NCI-H1694 (cell line): ENCODE measurements around the gene FZD4.
A peak's percentile ranks its signal among the peaks of the same experiment; 100 is the strongest.
"Not testable (repeated sequence)": the region's sequence is repeated elsewhere in the genome, so short reads cannot be mapped to it uniquely, and the experiment has no call there.

Source experiments
- DNase-seq: peaks from one replicate; lab custom pipeline; 2025; lab: John Stamatoyannopoulos, UW

The FZD4 gene

GRCh38 chr11:86938203-86938899, 16.8 kb downstream of the FZD4 start:
- DNase-seq: no peak

DNA sequence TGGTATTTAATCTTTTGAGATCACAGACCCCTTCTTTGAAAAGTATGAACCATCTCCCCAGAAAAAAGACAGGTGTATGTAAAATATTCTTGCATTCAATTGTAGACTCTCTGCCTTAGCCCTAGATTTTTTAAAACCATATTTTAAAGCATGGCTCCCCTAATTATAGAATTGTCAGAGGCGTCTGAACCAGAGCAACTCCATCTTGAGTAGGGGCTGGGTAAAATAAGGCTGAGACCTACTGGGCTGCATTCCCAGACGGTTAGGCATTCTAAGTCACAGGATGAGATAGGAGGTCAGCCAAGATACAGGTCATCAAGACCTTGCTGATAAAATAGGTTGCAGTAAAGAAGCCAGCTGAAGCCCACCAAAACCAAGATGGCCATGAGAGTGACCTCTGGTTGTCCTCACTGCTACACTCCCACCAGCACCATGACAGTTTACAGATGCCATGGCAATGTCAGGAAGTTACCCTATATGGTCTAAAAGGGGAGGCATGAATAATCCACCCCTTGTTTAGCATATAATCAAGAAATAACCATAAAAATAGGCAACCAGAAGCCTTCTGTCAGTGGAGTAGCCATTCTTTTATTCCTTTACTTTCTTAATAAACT, 17.9 kb downstream of the FZD4 start:
- DNase-seq: not testable (repeated sequence)

DNA sequence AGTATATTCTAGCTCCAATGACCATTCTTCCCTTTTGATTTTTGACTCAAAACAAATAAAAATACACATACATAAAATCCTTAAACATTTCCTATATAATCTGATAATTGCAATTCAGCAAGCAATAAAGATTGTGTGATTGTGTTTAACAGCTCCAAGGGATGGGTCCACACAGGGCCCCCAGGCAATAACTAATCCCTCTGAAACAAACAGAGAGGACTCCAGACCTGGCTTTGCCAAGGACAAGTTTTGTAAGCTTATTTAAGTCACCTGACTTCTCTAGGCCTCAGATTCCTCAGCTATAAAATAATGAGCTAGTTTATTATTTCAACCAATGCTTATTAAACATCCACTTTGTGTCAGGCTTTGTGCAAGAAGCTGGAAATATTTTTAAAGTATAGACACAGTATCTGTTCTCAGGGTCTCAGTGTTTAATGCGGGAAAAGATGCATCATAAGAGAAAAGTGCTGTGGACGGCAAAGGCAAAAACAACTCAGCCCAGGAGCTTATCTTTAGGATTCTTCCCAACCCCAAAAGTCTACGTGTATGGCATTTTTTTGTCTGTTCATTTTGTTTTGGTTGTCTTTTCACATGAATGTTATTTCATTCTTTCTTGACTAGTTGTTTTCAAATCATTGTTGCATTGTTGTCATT, 20.1 kb downstream of the FZD4 start:
- DNase-seq: no peak

DNA sequence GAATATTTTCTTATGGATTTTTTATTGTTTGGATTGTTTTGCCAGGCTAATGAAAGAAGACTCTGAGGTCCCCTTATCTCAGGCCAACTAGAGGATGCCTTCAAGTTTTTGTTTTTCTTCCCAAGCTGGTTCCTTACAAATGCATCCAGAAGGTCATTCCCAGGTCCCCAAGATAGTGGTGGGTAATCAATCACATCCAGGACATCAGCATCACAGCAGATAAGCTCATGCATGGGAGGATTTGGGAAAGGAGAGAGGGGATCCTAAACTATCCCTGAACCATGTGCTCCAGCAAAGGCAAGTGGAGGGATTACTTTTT, 20.7 kb downstream of the FZD4 start:
- DNase-seq: no peak

GRCh38 chr11:86933891-86934581, 21.2 kb downstream of the FZD4 start:
- DNase-seq: no peak

GRCh38 chr11:86932924-86933875, 22.0 kb downstream of the FZD4 start:
- no peak for DNase-seq

DNA sequence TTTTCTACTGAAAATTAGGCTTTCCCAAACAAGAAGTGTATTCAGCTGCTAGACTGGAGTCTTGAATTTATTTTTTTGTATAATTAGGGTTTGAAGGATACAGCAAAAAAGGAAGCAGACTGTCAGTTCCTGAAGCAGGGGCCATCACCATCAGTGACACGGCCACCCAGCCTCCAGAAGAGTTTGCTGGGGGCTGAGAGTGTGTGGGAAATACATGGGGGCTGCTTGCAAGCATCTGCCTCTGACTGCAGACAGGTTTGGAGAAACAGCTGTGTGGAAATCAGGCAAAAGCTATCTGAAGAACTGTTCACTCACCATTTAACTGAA, 23.0 kb downstream of the FZD4 start:
- DNase-seq: no peak

DNA sequence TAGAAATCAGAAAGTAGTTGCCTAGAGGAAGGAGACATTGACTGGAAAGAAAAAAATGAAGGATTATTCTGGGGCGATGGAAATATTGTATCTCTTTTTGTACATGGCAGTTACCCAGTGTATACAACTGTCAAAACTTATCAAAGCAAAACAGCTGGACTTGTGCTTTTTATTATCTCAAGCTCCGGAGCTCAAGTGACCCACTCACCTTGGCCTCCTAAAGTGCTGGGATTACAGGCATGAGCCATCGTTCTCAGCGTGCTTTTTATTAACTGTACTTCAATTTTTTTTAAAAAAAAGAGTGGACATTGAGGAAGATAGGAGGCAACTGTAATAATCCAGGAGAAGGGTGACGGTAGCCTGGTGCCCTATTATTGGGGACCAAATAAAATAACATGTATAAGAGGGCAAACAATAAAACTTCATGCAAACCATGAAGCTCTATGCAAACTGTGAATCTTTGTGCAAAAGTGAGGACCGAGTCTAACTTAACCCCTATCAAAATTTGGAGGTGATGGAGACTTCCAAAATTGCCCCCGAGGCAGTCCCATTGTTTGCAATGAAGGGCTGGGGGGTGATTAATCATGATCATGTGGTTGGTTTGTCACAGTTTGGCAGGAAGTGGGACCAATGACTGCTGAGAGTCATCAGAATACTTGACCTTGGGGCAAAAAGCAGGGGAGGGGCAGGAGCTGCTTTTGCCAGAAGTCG, 23.5 kb downstream of the FZD4 start:
- DNase-seq: no peak

DNA sequence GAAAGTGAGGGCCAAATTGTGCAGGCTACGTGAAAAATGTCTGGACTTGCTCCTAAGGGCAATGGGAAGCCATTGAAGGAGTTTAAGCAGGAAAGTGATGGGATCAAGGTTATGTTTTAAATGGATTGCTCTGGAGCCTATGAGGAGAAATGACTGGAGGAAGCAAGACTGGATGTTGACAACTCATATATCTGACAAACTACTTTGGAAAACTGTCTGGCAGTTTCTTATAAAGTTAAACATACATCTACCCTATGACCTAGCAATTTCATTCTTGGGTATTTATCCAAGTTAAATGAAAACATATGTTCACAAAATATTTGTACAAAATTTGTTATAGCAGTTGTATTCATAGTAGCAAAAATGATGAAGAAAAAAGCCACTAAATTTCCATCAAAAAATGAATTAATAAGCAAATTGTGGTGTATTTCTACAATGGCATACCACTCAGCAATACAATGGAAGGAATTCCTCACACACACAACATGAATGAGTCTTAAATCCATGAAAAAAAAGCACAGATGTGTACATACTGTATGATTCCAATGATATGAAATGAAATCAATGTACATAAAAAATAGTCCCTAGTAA, 24.1 kb downstream of the FZD4 start:
- DNase-seq: no peak

DNA sequence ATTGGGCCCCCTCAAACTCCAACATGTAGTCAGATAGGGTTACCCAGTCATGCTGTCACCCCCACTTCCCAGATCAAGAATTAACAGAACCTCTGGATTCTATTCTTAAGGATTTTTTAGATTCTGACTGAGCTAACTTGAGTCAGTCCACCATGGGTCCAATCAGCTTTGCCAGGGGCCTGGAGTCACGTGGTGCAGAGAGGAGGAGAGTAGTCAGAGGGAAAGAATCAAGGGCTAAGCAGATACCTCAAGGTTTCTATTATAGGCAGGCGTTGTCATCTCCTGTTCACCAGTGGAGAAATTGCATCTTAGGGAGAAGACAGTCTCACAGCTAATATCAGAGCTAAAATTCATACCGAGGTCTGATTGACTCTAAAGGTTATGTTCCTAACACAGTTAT, 28.2 kb downstream of the FZD4 start:
- no peak for DNase-seq

- no peak for DNase-seq
Observed at GRCh38 chr11:86923999-86924766, 31.0 kb downstream of the FZD4 start.

- no peak for DNase-seq
Observed at GRCh38 chr11:86922225-86922624, 33.0 kb downstream of the FZD4 start.

DNA sequence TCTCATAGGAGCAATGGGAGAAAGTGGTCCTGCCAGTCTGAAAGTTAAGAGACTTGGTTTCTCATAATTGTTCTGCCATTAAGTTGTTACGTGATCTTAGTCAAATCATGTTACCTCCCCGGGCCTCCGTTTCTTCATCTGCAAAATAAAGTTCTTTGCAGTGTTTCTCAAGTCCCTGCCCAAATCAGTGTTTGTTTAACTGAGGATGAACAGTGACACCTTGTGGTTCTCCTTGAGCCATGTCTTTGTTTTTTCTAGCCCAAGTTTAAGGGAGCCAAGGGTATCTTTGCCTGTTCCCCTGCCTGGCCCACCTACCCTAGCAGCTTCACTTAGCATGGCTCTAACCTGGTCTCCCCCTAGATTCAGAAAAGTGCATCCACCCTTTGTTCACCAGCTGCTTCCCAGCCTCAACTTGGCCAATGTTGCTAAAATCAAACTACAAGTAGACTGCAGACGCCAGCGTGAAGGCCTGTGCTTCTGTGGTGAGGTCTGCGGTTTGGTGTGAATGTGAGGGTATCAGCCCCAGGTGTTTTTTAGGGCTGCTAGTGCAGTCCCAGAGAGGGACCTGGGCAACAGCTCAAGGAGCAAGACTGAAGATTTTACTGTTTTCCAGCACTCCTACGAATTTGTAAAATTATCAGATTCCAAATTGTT, 35.5 kb downstream of the FZD4 start:
- peak; percentile 5 for DNase-seq

GRCh38 chr11:86918973-86919372, 36.2 kb downstream of the FZD4 start:
- no peak for DNase-seq

DNA sequence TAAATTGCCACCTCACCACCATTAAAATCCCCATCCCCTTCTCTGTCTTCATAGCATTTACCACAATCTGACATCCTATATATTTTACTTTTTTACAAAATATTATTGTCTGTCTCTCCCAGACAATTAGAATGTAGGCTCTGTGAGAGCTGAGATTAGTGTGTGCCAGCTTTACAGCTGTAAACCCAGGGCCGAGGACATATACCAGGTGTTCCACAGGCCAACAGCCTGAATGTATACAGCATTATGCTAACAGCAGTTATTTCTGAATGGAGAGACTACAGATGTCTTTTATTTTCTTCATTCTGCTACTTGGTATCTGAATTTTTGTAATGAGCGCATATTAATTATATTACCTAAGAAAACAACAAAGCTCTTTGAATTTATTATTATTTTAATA, 36.7 kb downstream of the FZD4 start:
- DNase-seq: no peak

- DNase-seq: no peak
Observed at GRCh38 chr11:86917589-86917988, 37.6 kb downstream of the FZD4 start.

GRCh38 chr11:86916330-86916729, 38.9 kb downstream of the FZD4 start:
- no peak for DNase-seq

GRCh38 chr11:86915850-86916249, 39.3 kb downstream of the FZD4 start:
- not testable (repeated sequence) for DNase-seq

DNA sequence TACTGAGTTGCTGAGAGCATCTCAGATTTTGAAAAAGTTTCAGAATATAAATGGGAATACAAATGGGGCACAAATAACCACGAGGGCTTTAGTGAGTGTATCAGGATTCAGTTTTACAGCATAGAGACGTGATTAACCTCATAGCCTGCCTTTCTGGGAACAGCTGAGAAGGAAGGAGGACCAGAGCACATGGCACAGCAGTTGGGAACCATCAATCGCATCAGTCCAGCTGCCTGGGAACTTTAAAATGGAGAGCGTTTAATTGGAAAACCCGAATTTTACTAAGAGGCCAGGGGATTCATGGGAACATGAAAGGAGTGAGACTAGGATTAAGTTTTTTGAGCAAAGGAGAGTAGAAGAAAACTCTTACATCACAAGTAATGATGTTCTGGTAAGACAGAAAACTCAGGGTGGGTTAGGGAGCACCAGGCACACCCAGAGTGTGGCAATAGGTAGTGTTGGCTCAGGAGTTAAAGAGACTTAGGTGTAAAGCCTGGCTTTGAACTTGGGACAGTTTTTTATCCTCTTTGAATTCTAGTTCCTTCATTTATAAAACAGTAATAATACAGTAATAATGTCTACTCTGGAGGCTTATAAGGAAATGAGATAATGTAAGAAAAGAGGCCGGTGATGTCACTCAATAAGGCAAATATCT, 40.2 kb downstream of the FZD4 start:
- no peak for DNase-seq
